ENCODE data around the gene GALNT14.

DNA sequence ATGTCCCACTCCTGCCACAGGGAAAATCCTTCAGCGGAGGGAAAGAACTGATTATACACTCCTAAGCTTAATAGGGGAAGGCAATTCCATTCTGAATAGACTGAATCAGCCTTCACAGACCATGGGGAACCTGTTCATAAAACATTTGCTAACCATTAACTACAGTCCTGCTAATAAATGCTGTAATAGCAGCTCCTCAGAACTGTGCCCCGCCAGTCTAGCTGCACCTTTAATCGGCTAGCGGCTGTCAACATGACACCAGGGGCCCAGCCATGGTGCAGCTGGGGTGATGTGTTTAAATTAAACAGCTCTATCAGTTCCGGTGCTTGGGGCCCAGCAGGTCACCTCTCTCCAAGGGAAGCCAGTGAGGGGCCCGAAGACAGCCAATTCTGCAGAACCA, 77.8 kb downstream of the GALNT14 start:
- no peak for TF ChIP-seq CTCF (IDR thresholded peaks at IDR 0.05; ENCODE audit: low read length)
- TF ChIP-seq EZH2 (optimal IDR thresholded peaks at IDR 0.05; ENCODE audit: low read depth, low read length): no peak
